HPDE6-E6E7 (cell line): ENCODE data around the gene FCHSD2.

Experiments used
- DNase-seq: peaks from one replicate; pipeline ENCODE4 v3.0.0; 2011; ENCODE audit warnings: missing footprints; ENCODE audit errors: extremely low spot score

The FCHSD2 gene

GRCh38 chr11:73172992-73173656, 31.0 kb upstream of the FCHSD2 start:
- DNase-seq: no peak

- DNase-seq: no peak
Observed at GRCh38 chr11:73171436-73172161, 29.5 kb upstream of the FCHSD2 start.

GRCh38 chr11:73170140-73170539, 28.0 kb upstream of the FCHSD2 start:
- DNase-seq: no peak

DNA sequence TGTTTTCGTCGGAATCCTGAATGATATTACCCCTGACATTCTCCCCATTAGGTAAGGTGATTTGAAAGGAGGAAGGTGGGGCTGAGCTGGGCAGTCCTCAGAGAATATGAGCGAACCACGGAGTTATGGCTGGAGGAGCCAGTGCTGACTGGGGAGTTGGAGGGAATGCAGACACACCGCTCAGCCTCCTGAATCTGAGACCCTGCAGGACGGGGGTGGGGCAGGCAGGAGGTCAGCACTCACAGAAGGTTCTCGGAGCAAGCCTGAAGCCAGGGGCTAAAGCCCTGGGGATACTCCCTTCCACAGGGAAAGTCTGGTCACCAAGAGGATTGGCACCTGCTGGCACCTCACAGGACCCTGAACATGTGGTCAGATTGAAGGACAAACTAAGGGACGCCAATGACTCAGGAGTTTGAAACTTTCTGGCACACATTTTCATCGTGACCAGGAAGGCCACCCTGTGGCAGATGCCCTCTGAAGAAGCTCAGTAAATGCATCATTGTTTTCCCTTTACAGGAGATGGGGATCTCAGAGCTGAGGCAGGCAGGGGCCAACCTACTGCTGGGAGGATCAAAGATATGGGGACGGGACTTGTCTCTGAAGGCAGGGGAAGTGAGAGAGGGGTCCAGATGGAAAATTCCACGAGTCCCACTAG, 26.9 kb upstream of the FCHSD2 start:
- no peak for DNase-seq

- no peak for DNase-seq
Observed at GRCh38 chr11:73167363-73167954, 25.3 kb upstream of the FCHSD2 start.

GRCh38 chr11:73164803-73165540, 22.9 kb upstream of the FCHSD2 start:
- DNase-seq: no peak

DNA sequence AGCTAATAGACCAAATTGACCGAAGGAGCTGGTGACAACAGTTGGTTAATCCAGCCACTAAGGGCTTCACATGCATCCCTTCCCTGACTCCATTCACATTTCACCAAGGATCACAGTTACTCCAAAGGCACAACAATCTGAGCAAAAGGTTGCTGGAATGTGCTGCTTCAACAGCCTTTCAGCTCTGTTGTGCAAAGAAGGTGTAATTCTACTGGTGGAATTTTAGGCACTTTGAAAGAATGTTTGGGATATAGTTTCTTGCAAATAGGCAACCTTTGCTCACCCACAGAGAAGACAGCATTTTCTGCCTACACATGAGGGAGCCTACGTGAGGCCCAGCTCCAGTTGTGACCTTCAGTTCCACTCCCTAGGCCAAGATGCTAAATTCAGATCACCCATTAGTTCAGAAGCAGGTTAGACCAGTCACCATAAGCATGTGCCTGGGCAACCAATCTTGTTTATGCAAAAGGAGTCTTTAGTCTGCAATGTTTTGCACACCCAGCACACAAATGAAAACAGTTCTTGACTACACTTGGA, 21.6 kb upstream of the FCHSD2 start:
- DNase-seq: no peak

- no peak for DNase-seq
Observed at GRCh38 chr11:73162196-73162740, 20.1 kb upstream of the FCHSD2 start.

DNA sequence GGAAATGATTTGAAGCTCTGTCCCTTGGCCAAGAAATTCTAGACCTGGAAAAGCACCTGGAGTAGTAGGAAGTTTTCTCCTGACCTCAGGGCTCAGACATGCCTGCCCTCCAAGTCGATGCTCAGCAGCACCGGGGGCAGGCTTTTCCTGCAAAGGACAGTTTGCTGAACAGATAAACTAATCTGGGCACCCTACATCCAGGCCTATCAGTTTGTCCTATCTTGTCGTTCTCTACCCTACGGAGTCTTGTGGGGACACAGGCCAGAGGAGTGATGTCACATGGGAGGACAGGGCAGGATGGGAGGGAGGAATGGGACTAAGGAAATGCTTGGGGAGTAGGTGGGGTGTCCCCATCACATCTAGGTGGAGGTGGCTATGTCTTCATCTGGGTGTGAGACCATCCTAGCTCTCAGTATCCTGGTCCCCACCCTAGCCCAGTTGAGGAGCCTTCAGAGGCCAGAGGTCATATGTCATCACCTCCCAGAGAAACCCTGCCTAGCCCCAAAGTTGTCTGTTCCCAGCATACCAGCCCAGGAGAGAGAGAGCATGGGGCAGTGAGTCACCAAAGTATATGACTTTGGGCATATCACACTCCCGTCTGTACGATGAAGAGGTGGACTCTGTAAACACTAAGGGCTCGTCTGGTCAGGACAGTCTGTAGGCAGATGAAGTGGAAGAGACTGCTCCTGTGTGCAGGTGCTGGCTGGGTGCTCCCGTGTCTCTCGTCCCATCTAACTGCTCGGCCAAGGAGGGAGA, 18.1 kb upstream of the FCHSD2 start:
- DNase-seq: no peak

DNA sequence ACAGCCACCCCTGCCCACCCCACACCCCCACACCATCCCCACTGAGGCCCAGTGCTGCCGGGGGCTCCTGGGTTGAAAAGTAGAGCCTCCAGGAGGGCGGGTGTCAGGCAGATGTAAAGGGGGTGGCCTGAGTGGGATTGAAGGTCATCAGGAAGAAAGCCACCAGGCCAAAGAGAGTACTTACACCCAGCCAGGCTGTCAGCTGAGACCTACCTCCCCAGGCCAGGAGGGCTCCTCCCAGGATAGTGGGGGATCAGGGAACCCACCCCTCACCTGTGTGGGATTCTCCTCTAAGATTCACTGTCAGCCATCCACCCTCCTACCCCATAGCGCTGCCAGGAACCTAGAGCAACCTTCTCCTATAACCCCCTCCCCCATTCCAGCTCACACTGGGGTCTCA, 17.2 kb upstream of the FCHSD2 start:
- DNase-seq: no peak

DNA sequence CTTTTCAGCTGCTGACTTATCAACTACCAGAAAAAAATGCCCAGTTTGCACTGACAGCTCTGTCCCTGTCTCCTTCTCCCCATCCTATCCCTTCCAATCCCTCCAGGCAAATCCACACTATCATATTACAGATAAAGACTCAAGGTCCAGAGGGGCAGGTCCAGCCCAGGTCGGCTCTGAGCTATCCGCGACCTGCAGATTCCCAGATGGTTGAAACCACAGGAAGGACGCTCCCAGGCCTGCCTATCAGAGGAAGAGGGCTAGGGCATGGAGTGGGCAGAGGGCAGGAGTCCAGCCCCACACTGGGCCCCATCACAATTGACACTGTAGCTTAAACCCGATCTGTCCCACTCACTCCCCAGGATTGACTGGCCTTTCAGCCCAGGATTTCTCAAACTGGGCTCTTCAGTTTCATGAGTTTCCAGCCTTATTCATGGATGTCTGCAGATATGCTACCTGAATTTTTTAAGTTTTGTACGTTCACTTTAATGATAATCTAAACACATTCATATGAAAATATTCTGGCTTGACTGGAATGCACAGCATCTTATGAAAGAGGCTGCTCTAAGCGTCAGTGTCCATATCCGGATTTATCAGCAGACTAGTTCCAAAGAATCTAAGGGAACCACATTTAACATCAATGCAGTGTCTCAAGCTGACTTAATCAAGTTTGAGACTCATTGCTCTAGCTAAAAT, 16.4 kb upstream of the FCHSD2 start:
- DNase-seq: no peak

DNA sequence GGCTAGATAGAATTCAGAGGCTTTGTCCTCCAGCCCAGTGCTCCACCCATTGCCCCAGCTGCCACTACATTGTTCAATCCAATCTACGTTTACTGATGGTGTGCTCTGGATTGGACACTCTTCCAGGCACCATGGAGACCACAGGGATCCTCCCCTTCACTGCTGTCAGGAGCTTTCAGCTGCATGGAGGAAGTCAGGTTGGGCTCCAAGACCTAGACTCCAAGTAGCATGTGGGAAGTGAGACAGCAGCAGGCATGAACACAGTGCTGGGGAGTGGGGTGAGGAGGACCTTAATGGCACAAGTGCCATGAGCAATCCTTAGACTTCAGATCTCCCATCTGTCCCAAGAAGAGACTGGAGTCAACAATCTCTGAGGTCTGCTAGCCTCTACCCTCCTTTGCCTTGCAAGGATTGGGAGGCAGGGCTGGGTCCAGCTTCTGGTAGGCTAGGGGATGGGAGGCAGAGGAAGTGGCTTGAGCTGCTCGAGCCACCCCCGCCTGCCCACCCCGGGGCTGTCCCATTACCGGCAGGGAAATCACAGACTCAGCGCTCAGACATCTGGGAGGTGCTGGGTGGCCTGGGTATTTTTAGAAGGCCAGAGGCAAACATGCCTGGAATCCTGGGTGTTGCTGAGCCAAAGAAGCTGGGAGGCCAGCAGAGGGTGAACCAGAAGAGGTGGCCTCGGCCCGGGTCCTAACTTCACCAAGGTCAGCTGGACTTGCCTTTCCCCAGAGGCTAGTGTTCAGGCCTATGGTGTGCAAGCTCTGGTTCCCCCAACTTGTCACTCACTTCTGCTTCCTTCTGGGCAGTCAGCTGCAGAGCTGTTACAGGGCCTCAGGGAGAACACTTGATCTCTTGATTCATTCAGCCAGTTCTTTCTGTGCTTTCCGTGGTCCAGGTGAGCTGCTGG, 15.2 kb upstream of the FCHSD2 start:
- no peak for DNase-seq

GRCh38 chr11:73156686-73157085, 14.6 kb upstream of the FCHSD2 start:
- no peak for DNase-seq

GRCh38 chr11:73156114-73156513, 14.0 kb upstream of the FCHSD2 start:
- DNase-seq: no peak

DNA sequence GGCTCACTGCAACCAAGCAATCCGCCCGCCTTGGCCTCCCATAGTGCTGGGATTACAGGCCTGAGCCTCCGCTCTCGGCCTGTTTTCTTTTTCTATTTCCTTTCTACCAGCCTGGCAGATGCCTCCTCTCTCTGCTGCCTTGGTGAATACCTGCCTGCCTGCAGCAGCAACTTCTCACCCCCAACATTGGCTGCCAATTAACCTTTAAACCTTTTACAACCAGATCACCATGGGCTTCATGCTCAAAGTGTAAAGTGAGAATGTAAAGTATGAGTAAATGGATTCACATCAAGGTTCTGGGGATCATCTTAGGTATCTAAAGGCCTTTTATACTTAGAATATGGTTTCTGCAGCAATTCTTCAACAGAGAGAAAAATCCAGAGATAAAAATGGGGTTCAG, 13.0 kb upstream of the FCHSD2 start:
- no peak for DNase-seq

DNA sequence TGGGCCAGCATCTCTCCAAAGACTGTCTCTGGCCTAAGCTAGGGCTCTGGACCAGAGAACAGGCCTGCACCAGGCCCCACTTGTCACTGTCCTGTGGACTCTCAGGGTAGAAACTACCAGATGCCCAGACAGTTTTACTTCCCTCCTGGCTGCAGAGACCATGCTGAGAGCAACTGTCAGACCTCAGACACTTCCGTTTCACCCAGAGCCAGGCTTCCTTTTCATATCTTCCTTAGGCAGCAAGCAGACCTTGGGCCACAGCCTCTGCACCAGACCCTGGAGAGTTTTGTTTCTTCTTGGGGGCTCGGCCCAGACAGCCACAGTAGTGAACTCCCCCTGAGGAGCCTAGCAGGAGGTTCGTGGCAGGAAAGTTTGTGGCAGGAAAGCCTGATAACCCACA, 12.1 kb upstream of the FCHSD2 start:
- no peak for DNase-seq

GRCh38 chr11:73152861-73153483, 10.9 kb upstream of the FCHSD2 start:
- no peak for DNase-seq

DNA sequence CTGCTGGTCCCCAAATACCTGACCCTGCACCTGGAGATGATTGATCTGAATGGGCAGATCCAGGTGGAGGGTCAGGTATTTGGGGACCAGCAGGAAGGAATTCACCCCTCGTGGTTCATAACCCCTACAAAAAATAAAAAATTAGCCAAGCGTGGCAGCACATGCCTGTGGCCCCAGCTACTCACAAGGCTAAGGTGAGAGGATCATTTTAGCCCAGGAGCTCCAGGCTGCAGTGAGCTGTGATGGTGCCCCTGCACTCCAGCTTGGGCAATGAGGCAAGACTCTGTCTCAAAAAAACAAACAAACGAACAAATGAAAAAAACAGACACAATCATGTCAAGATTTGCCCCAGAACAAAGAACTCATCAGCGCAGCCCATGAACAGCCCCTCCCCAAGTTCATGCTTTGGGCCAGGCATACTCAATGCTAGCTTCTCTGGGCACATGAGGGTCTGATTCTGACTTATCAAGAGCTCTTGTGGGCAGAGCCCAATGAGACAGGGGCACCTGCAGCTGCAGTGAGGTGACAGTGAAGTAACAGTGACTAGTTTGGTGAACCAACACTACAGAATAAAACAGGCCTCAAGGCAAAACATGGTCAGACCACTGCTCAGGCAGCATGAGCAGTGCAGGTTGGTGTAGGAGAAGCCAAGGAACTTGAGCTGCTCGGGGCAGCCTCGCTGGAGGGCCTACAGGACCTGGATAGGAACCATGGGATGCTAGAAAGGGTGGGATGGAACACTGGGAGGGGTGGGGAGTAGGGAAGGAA, 10.2 kb upstream of the FCHSD2 start:
- DNase-seq: no peak
